ENCODE results near the gene DENND2C. TPM values are rescaled to one million over a fixed set of nuclear protein-coding genes. Genes with fewer than 3 reads are reported as not detected.
A peak's percentile ranks its signal among the peaks of the same experiment; 100 is the strongest.

DENND2C gene
- polyA plus RNA-seq (2012; ENCODE audit: insufficient read depth, insufficient read length, low read depth) = 0.11 TPM

GRCh38 chr1:114669562-114670082 is at the start of gene DENND2C:
Gene DENND2C (minus strand): TSS chr1:114670049. CDS start chr1:114625984, 44,065 bp downstream.
- no peaks in the 10 kb centered on the region for H3K36me3 ChIP-seq
- no peaks in the 10 kb centered on the region for H3K4me1 ChIP-seq
- H3K9me3 ChIP-seq = no peaks in the 10 kb centered on the region
- H3K27me3 ChIP-seq = peaks cover 21% of the 10 kb centered on the region
- no peak for DNase-seq
- peak within 1 kb of the TSS; percentile 53 for H3K4me3 ChIP-seq (ENCODE audit: low read depth, low read length)
- no peak for TF ChIP-seq CTCF (IDR thresholded peaks at IDR 0.05; ENCODE audit: low read depth, low read length)

- no peak for DNase-seq
- TF ChIP-seq CTCF (IDR thresholded peaks at IDR 0.05; ENCODE audit: low read depth, low read length) = no peak
Measured at GRCh38 chr1:114719424-114719787, 49.6 kb upstream of the DENND2C start.

GRCh38 chr1:114718661-114719423 is 49.0 kb upstream of the DENND2C start:
- Histone ChIP-seq H3K4me3 (ENCODE audit: low read depth, low read length) (no peak overlapping the region), H3K27me3 (no peaks in the 10 kb centered on the region), H3K36me3 (peaks cover 67% of the 10 kb centered on the region), H3K9me3 (no peaks in the 10 kb centered on the region), H3K4me1 (peaks cover 3% of the 10 kb centered on the region; the same call in 1 of the 2 replicates)
- no peak for DNase-seq
- no peak for TF ChIP-seq CTCF (IDR thresholded peaks at IDR 0.05; ENCODE audit: low read depth, low read length)

More at GRCh38 chr1:114719424-114719787, 49.6 kb upstream of the DENND2C start:
- Histone ChIP-seq H3K36me3 (peaks cover 73% of the 10 kb centered on the region), H3K9me3 (no peaks in the 10 kb centered on the region), H3K4me1 (peaks cover 3% of the 10 kb centered on the region; the same call in 1 of the 2 replicates), H3K27me3 (no peaks in the 10 kb centered on the region), H3K4me3 (ENCODE audit: low read depth, low read length) (no peak overlapping the region)

- TF ChIP-seq CTCF (IDR thresholded peaks at IDR 0.05; ENCODE audit: low read depth, low read length) = no peak
- DNase-seq = peak; percentile 94
- Histone ChIP-seq H3K27me3 (no peaks in the 10 kb centered on the region), H3K9me3 (no peaks in the 10 kb centered on the region), H3K36me3 (peaks cover 62% of the 10 kb centered on the region), H3K4me3 (ENCODE audit: low read depth, low read length) (peak within 1 kb of the TSS; percentile 97), H3K4me1 (peaks cover 3% of the 10 kb centered on the region; the same call in 1 of the 2 replicates)
Measured at GRCh38 chr1:114716304-114717170, 46.7 kb upstream of the DENND2C start, which contains the start of gene NRAS. Gene NRAS (minus strand): TSS chr1:114716771. CDS start chr1:114716160, 611 bp downstream.

- Histone ChIP-seq H3K9me3 (no peaks in the 10 kb centered on the region), H3K4me3 (ENCODE audit: low read depth, low read length) (peak overlapping the region; percentile 97), H3K4me1 (peaks cover 3% of the 10 kb centered on the region; the same call in 1 of the 2 replicates), H3K27me3 (no peaks in the 10 kb centered on the region), H3K36me3 (peaks cover 60% of the 10 kb centered on the region)
- no peak for DNase-seq
- TF ChIP-seq CTCF (IDR thresholded peaks at IDR 0.05; ENCODE audit: low read depth, low read length) = no peak
Measured at GRCh38 chr1:114715952-114716303, 46.1 kb upstream of the DENND2C start.

Data from BE2C (cell line).